A673 (cell line): ENCODE data around the gene PEX5L.

Experiments
- EZH2 ChIP-seq: fragments of 200-600 bp; sonication (generic); IDR thresholded peaks from 2 replicates; pipeline ENCODE4 v1.6.1; 2017; ENCODE audit warnings: borderline replicate concordance, low read depth, mild to moderate bottlenecking, mixed read lengths, antibody characterized with exemption, low read length; ENCODE audit not compliant: poor library complexity, severe bottlenecking
- TF ChIP-seq, protein P1 (sequence below): fragments of 300-800, 200-600 bp; sonication (generic); conservative IDR thresholded peaks from 2 replicates; pipeline ENCODE4 v1.5.1; 2017; ENCODE audit warnings: low read depth, mild to moderate bottlenecking, antibody characterized with exemption, low read length, moderate library complexity, mixed read lengths

DNA sequence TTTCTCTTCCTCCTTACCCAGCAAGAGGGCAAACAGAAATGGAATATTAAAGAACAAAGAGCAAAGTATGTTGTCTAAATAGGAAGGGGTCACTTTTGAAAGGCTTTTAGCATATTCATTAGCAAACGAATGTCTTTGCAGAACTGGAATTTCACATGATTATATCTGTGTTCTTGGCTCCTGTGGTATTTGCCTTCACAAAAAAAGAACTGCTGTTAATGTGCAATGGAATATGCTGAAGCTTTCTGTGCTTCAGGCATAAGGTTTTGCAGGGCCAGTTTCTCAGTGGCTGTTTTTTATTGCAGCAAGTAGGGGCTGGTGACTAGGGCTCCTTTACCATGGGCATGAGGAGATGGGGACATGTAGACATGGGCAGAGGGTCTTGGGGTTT, 210.5 kb downstream of the PEX5L start:
- TF ChIP-seq EZH2 = no peak
- TF ChIP-seq, protein P1, sequence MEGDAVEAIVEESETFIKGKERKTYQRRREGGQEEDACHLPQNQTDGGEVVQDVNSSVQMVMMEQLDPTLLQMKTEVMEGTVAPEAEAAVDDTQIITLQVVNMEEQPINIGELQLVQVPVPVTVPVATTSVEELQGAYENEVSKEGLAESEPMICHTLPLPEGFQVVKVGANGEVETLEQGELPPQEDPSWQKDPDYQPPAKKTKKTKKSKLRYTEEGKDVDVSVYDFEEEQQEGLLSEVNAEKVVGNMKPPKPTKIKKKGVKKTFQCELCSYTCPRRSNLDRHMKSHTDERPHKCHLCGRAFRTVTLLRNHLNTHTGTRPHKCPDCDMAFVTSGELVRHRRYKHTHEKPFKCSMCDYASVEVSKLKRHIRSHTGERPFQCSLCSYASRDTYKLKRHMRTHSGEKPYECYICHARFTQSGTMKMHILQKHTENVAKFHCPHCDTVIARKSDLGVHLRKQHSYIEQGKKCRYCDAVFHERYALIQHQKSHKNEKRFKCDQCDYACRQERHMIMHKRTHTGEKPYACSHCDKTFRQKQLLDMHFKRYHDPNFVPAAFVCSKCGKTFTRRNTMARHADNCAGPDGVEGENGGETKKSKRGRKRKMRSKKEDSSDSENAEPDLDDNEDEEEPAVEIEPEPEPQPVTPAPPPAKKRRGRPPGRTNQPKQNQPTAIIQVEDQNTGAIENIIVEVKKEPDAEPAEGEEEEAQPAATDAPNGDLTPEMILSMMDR = no peak
